SK-N-SH (cell line): ENCODE results near the gene SPECC1L. TPM values are rescaled to one million over a fixed set of nuclear protein-coding genes. Genes with fewer than 3 reads are reported as not detected.

ENCODE experiments used
- CTCF ChIA-PET: fragments of 300-600, 350-600 bp; formaldehyde crosslinking; extraction: SDS; loops from one replicate; lab custom pipeline; 2021; lab: Yijun Ruan, JAX
- POLR2A ChIA-PET: fragments of 350-600 bp; sonication (Branson Sonifier 250); formaldehyde crosslinking; extraction: SDS; loops from one replicate; lab custom pipeline; 2020; ENCODE audit warnings: antibody characterized with exemption, inconsistent platforms; lab: Yijun Ruan, JAX
- DNase-seq: peaks from one replicate; pipeline ENCODE4 v3.0.0; 2012
- H2AFZ ChIP-seq: fragments of 200-600 bp; sonication (generic); 2 replicates; pipeline ENCODE4 v1.8.1; 2016; ENCODE audit warnings: antibody characterized with exemption, mild to moderate bottlenecking, low read depth
- H3F3A ChIP-seq: fragments of 200-600 bp; sonication (generic); replicated peaks from 2 replicates; pipeline ENCODE3; 2016; ENCODE audit warnings: antibody characterized with exemption, mild to moderate bottlenecking; ENCODE audit not compliant: insufficient read depth
- H3K27ac ChIP-seq, 2 experiments: fragments of 200-500 bp in 1 of 2; fragments of 200-600 bp in 1 of 2; sonication (Bioruptor generic) in 1 of 2; sonication (generic), shearing (Covaris generic) in 1 of 2; 2 replicates each; pipeline versions ENCODE4 v1.5.1 to v1.6.1; 2014 to 2016; ENCODE audit warnings: low read depth in 2 of 2, inconsistent platforms in 1 of 2, low read length in 1 of 2, mild to moderate bottlenecking in 1 of 2, mixed read lengths in 1 of 2
- H3K27me3 ChIP-seq: fragments of 200-600 bp; sonication (generic), shearing (Covaris generic); 2 replicates; pipeline ENCODE4 v1.6.1; 2016; ENCODE audit warnings: mixed run types; ENCODE audit not compliant: insufficient read depth
- H3K36me3 ChIP-seq, 2 experiments: fragments of 200-500 bp in 1 of 2; fragments of 200-600 bp in 1 of 2; sonication (Bioruptor generic) in 1 of 2; sonication (generic) in 1 of 2; replicated peaks in 1 of 2; 2 replicates each; pipeline versions ENCODE3 to v1.5.1; 2014 to 2016; ENCODE audit warnings: low read length in 1 of 2, mild to moderate bottlenecking in 1 of 2; ENCODE audit not compliant: insufficient read depth in 2 of 2, control insufficient read depth in 1 of 2
- H3K4me1 ChIP-seq, 2 experiments: fragments of 200-500 bp in 1 of 2; fragments of 200-600 bp in 1 of 2; sonication (Bioruptor generic) in 1 of 2; sonication (generic), shearing (Covaris generic) in 1 of 2; 2 replicates each; pipeline versions ENCODE4 v1.5.1 to v1.6.1; 2014 to 2016; ENCODE audit warnings: low read depth in 1 of 2, low read length in 1 of 2, mixed run types in 1 of 2; ENCODE audit not compliant: insufficient read depth in 2 of 2, control insufficient read depth in 1 of 2
- H3K4me2 ChIP-seq: fragments of 200-600 bp; sonication (generic), shearing (Covaris generic); 2 replicates; pipeline ENCODE4 v1.6.1; 2017; ENCODE audit warnings: mixed run types
- H3K4me3 ChIP-seq, 2 experiments: fragments of 200-500 bp in 1 of 2; fragments of 200-600 bp in 1 of 2; sonication (Bioruptor generic) in 1 of 2; sonication (generic), shearing (Covaris generic) in 1 of 2; 2 replicates each; pipeline versions ENCODE4 v1.5.1 to v1.8.1; 2014 to 2016; ENCODE audit warnings: low read depth in 2 of 2, inconsistent platforms in 1 of 2, low read length in 1 of 2, mild to moderate bottlenecking in 1 of 2, mixed read lengths in 1 of 2, moderate library complexity in 1 of 2
- H3K79me2 ChIP-seq: fragments of 200-600 bp; sonication (generic); 2 replicates; pipeline ENCODE4 v1.8.1; 2017; ENCODE audit warnings: mild to moderate bottlenecking; ENCODE audit not compliant: insufficient read depth
- H3K9ac ChIP-seq: fragments of 200-600 bp; sonication (generic); 2 replicates; pipeline ENCODE4 v1.6.1; 2017; ENCODE audit warnings: mixed run types
- H3K9me2 ChIP-seq: fragments of 200-600 bp; sonication (generic); 2 replicates; pipeline ENCODE4 v1.6.1; 2017; ENCODE audit warnings: mixed run types
- H3K9me3 ChIP-seq: fragments of 200-600 bp; sonication (generic); 2 replicates; pipeline ENCODE4 v1.6.1; 2017; ENCODE audit warnings: mixed run types, mild to moderate bottlenecking, moderate library complexity
- H4K20me1 ChIP-seq: fragments of 200-600 bp; sonication (generic); 2 replicates; pipeline ENCODE4 v1.6.1; 2017; ENCODE audit warnings: mild to moderate bottlenecking, mixed run types; ENCODE audit not compliant: insufficient read depth
- CHD2 ChIP-seq: fragments of 150-350 bp; IDR thresholded peaks from 2 replicates; pipeline ENCODE4 v1.6.1; 2018; ENCODE audit warnings: low read length; ENCODE audit not compliant: partially characterized antibody
- ELF1 ChIP-seq: IDR thresholded peaks from 2 replicates; pipeline ENCODE4 v1.4.0; 2012
- FOXJ3 ChIP-seq: sonication (generic); formaldehyde crosslinking; IDR thresholded peaks from 2 replicates; pipeline ENCODE4 v1.5.1; 2020; ENCODE audit warnings: mild to moderate bottlenecking, missing genetic modification reagents
- FOXM1 ChIP-seq: IDR thresholded peaks from 2 replicates; pipeline ENCODE4 v1.4.0; 2012; ENCODE audit warnings: low read depth, mild to moderate bottlenecking
- GATA2 ChIP-seq: sonication (generic); formaldehyde crosslinking; IDR thresholded peaks from 2 replicates; pipeline ENCODE4 v1.5.0; 2020; ENCODE audit warnings: mild to moderate bottlenecking, missing genetic modification reagents
- JUND ChIP-seq: IDR thresholded peaks from 2 replicates; pipeline ENCODE4 v1.4.0; 2012
- MEF2A ChIP-seq: IDR thresholded peaks from 2 replicates; pipeline ENCODE4 v1.4.0; 2012; ENCODE audit warnings: low read depth, borderline replicate concordance
- NFIC ChIP-seq: IDR thresholded peaks from 2 replicates; pipeline ENCODE4 v1.4.0; 2012; ENCODE audit warnings: borderline replicate concordance
- RCOR1 ChIP-seq: fragments of 150-350 bp; IDR thresholded peaks from 2 replicates; pipeline ENCODE4 v1.6.1; 2017; ENCODE audit warnings: antibody characterized with exemption, low read length
- RFX5 ChIP-seq: IDR thresholded peaks from 2 replicates; pipeline ENCODE4 v1.6.1; 2012; ENCODE audit warnings: mild to moderate bottlenecking, improper control_type of control experiment, low read length
- SIN3A ChIP-seq: IDR thresholded peaks from 2 replicates; pipeline ENCODE4 v1.6.1; 2012; ENCODE audit warnings: low read depth, mild to moderate bottlenecking, low read length, moderate library complexity, borderline replicate concordance
- TAF1 ChIP-seq: IDR thresholded peaks from 2 replicates; pipeline ENCODE4 v1.6.1; 2012; ENCODE audit warnings: low read depth, mild to moderate bottlenecking, low read length, moderate library complexity, borderline replicate concordance
- TCF12 ChIP-seq: IDR thresholded peaks from 2 replicates; pipeline ENCODE4 v1.4.0; 2012
- TEAD4 ChIP-seq: IDR thresholded peaks from 2 replicates; pipeline ENCODE4 v1.4.0; 2012; ENCODE audit warnings: mild to moderate bottlenecking, borderline replicate concordance; ENCODE audit not compliant: insufficient read depth
- WGBS: methylation state at CpG from one replicate; pipeline ENCODE4 v1.1.6; 2017; ENCODE audit warnings: low lambda C conversion rate; 5-methylcytosine and 5-hydroxymethylcytosine counted together
- polyA plus RNA-seq, 3 experiments: library from polyadenylated mRNA; depleted of rRNA; stranded (reverse); fragments of >200 nt; gene quantifications; 2 replicates each; pipeline ENCODE4 v1.2.3, GENCODE V29; 2012
- TF ChIP-seq, protein P1 (sequence below): fragments of 150-350 bp; IDR thresholded peaks from 2 replicates; pipeline ENCODE4 v1.6.1; 2016; ENCODE audit warnings: mild to moderate bottlenecking, low read depth, low read length
- TF ChIP-seq, protein P2 (sequence below): fragments of 200-600 bp; sonication (generic); IDR thresholded peaks from 2 replicates; pipeline ENCODE4 v1.6.1; 2017; ENCODE audit warnings: antibody characterized with exemption, mild to moderate bottlenecking, moderate library complexity
- TF ChIP-seq, protein P3 (sequence below): IDR thresholded peaks from 2 replicates; pipeline ENCODE4 v1.6.1; 2012; ENCODE audit warnings: mild to moderate bottlenecking, low read depth, low read length, moderate library complexity
- TF ChIP-seq, protein P4 (sequence below): IDR thresholded peaks from 2 replicates; pipeline ENCODE4 v1.4.0; 2012; ENCODE audit warnings: low read depth, borderline replicate concordance
- TF ChIP-seq, protein P5 (sequence below): fragments of 150-350 bp; IDR thresholded peaks from 2 replicates; pipeline ENCODE4 v1.6.1; 2017; ENCODE audit warnings: antibody characterized with exemption, low read length, low read depth, borderline replicate concordance

The SPECC1L gene
- polyA plus RNA-seq, 1 of the 3 experiments (the other 2 are of a cell fraction) = 22.9 TPM

DNA sequence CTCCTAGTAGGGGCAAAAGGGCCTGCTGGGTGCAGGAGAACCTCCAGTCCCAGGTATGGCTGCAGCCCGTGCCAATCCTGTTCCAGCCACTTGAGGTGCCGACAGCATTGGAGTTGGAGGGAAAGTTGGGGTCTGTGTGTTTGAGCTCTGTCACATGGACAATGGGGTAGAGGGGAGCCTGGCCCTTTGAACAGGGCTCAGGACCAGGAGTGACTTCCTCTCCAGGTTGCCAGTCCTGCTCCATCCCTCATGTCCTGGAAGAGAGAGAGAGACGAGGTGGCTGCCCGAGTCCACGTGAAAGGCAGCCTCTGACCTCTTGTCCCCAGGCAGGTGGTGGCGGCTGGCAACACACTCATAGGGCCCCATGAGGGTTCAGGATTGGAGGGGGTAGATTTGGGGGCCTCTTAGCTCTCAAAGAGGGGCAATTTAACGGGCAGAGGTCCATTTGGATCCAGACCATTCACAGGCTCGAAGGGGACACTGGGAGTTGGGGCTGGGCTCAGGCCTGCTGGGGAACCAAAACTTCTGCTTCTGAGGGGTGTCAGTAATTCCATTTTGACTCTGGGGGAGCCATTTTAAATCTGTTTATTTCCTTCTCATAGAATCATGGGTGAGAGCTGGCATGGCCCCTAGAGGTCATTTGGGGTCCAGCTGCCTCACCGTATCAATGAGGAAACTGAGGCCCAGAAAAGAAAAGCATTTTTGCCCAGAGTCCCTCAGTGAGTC is 160.8 kb downstream of the SPECC1L start:
- Histone ChIP-seq H3K79me2 (no peaks in the 10 kb centered on the region), H2AFZ (no peak overlapping the region), H3K9me2 (no peaks in the 10 kb centered on the region), H3K4me1 (peaks cover 19 to 98% of the 10 kb centered on the region in 2 experiments; a peak in 3 of 4 replicates), H3K27me3 (no peaks in the 10 kb centered on the region), H4K20me1 (no peaks in the 10 kb centered on the region), H3K9me3 (no peaks in the 10 kb centered on the region), H3K9ac (no peak overlapping the region), H3F3A (no peaks in the 10 kb centered on the region), H3K36me3 (no peaks in the 10 kb centered on the region), H3K4me2 (no peak overlapping the region), H3K4me3 (no peak overlapping the region; a peak in 1 of 4 replicates), H3K27ac (peak overlapping the region in 1 of 2 experiments; percentile 76; a peak in 1 of 4 replicates)
- TF ChIP-seq SIN3A (no peak), ELF1 (no peak), RCOR1 (no peak), GATA2 (CRISPR knock-in tag) (no peak), JUND (no peak), TEAD4 (no peak), MEF2A (no peak), TAF1 (no peak), NFIC (no peak), FOXM1 (no peak), RFX5 (no peak), TCF12 (no peak), FOXJ3 (CRISPR knock-in tag) (no peak), CHD2 (no peak)
- TF ChIP-seq, protein P1, sequence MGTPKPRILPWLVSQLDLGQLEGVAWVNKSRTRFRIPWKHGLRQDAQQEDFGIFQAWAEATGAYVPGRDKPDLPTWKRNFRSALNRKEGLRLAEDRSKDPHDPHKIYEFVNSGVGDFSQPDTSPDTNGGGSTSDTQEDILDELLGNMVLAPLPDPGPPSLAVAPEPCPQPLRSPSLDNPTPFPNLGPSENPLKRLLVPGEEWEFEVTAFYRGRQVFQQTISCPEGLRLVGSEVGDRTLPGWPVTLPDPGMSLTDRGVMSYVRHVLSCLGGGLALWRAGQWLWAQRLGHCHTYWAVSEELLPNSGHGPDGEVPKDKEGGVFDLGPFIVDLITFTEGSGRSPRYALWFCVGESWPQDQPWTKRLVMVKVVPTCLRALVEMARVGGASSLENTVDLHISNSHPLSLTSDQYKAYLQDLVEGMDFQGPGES = no peak
- TF ChIP-seq, protein P2, sequence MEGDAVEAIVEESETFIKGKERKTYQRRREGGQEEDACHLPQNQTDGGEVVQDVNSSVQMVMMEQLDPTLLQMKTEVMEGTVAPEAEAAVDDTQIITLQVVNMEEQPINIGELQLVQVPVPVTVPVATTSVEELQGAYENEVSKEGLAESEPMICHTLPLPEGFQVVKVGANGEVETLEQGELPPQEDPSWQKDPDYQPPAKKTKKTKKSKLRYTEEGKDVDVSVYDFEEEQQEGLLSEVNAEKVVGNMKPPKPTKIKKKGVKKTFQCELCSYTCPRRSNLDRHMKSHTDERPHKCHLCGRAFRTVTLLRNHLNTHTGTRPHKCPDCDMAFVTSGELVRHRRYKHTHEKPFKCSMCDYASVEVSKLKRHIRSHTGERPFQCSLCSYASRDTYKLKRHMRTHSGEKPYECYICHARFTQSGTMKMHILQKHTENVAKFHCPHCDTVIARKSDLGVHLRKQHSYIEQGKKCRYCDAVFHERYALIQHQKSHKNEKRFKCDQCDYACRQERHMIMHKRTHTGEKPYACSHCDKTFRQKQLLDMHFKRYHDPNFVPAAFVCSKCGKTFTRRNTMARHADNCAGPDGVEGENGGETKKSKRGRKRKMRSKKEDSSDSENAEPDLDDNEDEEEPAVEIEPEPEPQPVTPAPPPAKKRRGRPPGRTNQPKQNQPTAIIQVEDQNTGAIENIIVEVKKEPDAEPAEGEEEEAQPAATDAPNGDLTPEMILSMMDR = no peak
- TF ChIP-seq, protein P3, sequence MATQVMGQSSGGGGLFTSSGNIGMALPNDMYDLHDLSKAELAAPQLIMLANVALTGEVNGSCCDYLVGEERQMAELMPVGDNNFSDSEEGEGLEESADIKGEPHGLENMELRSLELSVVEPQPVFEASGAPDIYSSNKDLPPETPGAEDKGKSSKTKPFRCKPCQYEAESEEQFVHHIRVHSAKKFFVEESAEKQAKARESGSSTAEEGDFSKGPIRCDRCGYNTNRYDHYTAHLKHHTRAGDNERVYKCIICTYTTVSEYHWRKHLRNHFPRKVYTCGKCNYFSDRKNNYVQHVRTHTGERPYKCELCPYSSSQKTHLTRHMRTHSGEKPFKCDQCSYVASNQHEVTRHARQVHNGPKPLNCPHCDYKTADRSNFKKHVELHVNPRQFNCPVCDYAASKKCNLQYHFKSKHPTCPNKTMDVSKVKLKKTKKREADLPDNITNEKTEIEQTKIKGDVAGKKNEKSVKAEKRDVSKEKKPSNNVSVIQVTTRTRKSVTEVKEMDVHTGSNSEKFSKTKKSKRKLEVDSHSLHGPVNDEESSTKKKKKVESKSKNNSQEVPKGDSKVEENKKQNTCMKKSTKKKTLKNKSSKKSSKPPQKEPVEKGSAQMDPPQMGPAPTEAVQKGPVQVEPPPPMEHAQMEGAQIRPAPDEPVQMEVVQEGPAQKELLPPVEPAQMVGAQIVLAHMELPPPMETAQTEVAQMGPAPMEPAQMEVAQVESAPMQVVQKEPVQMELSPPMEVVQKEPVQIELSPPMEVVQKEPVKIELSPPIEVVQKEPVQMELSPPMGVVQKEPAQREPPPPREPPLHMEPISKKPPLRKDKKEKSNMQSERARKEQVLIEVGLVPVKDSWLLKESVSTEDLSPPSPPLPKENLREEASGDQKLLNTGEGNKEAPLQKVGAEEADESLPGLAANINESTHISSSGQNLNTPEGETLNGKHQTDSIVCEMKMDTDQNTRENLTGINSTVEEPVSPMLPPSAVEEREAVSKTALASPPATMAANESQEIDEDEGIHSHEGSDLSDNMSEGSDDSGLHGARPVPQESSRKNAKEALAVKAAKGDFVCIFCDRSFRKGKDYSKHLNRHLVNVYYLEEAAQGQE = no peak
- TF ChIP-seq, protein P4, sequence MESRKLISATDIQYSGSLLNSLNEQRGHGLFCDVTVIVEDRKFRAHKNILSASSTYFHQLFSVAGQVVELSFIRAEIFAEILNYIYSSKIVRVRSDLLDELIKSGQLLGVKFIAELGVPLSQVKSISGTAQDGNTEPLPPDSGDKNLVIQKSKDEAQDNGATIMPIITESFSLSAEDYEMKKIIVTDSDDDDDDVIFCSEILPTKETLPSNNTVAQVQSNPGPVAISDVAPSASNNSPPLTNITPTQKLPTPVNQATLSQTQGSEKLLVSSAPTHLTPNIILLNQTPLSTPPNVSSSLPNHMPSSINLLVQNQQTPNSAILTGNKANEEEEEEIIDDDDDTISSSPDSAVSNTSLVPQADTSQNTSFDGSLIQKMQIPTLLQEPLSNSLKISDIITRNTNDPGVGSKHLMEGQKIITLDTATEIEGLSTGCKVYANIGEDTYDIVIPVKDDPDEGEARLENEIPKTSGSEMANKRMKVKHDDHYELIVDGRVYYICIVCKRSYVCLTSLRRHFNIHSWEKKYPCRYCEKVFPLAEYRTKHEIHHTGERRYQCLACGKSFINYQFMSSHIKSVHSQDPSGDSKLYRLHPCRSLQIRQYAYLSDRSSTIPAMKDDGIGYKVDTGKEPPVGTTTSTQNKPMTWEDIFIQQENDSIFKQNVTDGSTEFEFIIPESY = no peak
- TF ChIP-seq, protein P5, sequence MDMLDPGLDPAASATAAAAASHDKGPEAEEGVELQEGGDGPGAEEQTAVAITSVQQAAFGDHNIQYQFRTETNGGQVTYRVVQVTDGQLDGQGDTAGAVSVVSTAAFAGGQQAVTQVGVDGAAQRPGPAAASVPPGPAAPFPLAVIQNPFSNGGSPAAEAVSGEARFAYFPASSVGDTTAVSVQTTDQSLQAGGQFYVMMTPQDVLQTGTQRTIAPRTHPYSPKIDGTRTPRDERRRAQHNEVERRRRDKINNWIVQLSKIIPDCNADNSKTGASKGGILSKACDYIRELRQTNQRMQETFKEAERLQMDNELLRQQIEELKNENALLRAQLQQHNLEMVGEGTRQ = no peak
- POLR2A ChIA-PET = interaction anchor here (1.1 to 2.1 kb wide), 2 partner anchors 19 to 38 kb away, joined by 3 to 5 read pairs; no protein-coding TSS in a partner anchor
- DNase-seq = no peak
- 96% methylated on average over 3 of the region's 9 CpGs for WGBS
- CTCF ChIA-PET = interaction anchor here (0.9 to 2.2 kb wide), 9 partner anchors 8 to 184 kb away, joined by 3 to 11 read pairs (median 5); no protein-coding TSS in a partner anchor
